RWPE2 (cell line): ENCODE measurements around the gene ANK2.
A peak's percentile ranks its signal among the peaks of the same experiment; 100 is the strongest.

Source experiments
- ATAC-seq: fragments of 200-7000 bp; cut with Tn5 transposase; 3 replicates; pipeline ENCODE4 v1.9.1; 2021; ENCODE audit warnings: low read depth
- DNase-seq: peaks from one replicate; pipeline ENCODE4 v3.0.0-alpha.2; 2020; ENCODE audit warnings: low spot score
- H3K27ac ChIP-seq: fragments of 450-650 bp; 2 replicates; pipeline ENCODE4 v1.5.1; 2017; ENCODE audit warnings: mild to moderate bottlenecking; ENCODE audit not compliant: poor library complexity, severe bottlenecking
- H3K27me3 ChIP-seq: fragments of 250-450 bp; sonication (Bioruptor Pico); 2 replicates; pipeline ENCODE4 v1.5.1; 2021; ENCODE audit warnings: mild to moderate bottlenecking, moderate library complexity; ENCODE audit not compliant: insufficient read depth, poor library complexity, severe bottlenecking
- H3K36me3 ChIP-seq: fragments of 250-450 bp; sonication (Bioruptor Pico); 2 replicates; pipeline ENCODE4 v1.5.1; 2020; ENCODE audit warnings: low read depth, mild to moderate bottlenecking, moderate library complexity
- H3K4me1 ChIP-seq: fragments of 250-450 bp; sonication (Bioruptor Pico); 2 replicates; pipeline ENCODE4 v1.5.1; 2021; ENCODE audit warnings: mild to moderate bottlenecking, moderate library complexity; ENCODE audit not compliant: insufficient read depth, poor library complexity, severe bottlenecking
- H3K4me3 ChIP-seq: fragments of 250-450 bp; sonication (Bioruptor Pico); 2 replicates; pipeline ENCODE4 v1.5.1; 2021; ENCODE audit warnings: mild to moderate bottlenecking, moderate library complexity; ENCODE audit not compliant: severe bottlenecking
- H3K9me3 ChIP-seq: fragments of 250-450 bp; sonication (Bioruptor Pico); 2 replicates; pipeline ENCODE4 v1.5.1; 2021; ENCODE audit warnings: mild to moderate bottlenecking, moderate library complexity; ENCODE audit not compliant: severe bottlenecking
- CTCF ChIP-seq: fragments of 450-650 bp; IDR thresholded peaks from one replicate; pipeline ENCODE4 v1.5.1; 2017; ENCODE audit warnings: mild to moderate bottlenecking, moderate library complexity; ENCODE audit not compliant: poor library complexity, severe bottlenecking

Gene ANK2

GRCh38 chr4:113106108-113106507, 56.7 kb downstream of the ANK2 start:
- Histone ChIP-seq H3K4me1 (no peaks in the 10 kb centered on the region), H3K9me3 (no peaks in the 10 kb centered on the region), H3K27ac (no peak overlapping the region), H3K36me3 (no peaks in the 10 kb centered on the region), H3K4me3 (no peak overlapping the region), H3K27me3 (peaks cover 6% of the 10 kb centered on the region)
- TF ChIP-seq CTCF, result peak; percentile 39
- 0 out of 3 replicates have a peak, but pooled peaks have one; percentile 38 for ATAC-seq
- DNase-seq, result no peak

- DNase-seq, result no peak
- TF ChIP-seq CTCF, result no peak
- Histone ChIP-seq H3K36me3 (no peaks in the 10 kb centered on the region), H3K27me3 (peaks cover 6% of the 10 kb centered on the region), H3K9me3 (no peaks in the 10 kb centered on the region), H3K27ac (no peak overlapping the region), H3K4me1 (no peaks in the 10 kb centered on the region), H3K4me3 (no peak overlapping the region)
- ATAC-seq, result no peak
Measured at GRCh38 chr4:113109106-113109718, 59.8 kb downstream of the ANK2 start.

GRCh38 chr4:113112338-113112978, 63.0 kb downstream of the ANK2 start:
- Histone ChIP-seq H3K4me3 (no peak overlapping the region), H3K36me3 (no peaks in the 10 kb centered on the region), H3K27me3 (peaks cover 6% of the 10 kb centered on the region), H3K9me3 (no peaks in the 10 kb centered on the region), H3K27ac (no peak overlapping the region), H3K4me1 (no peaks in the 10 kb centered on the region)
- no peak for TF ChIP-seq CTCF
- DNase-seq (no peak), ATAC-seq (no peak)

GRCh38 chr4:113113151-113113550, 63.7 kb downstream of the ANK2 start:
- no peak for TF ChIP-seq CTCF
- Histone ChIP-seq H3K27ac (no peak overlapping the region), H3K4me3 (no peak overlapping the region), H3K36me3 (no peaks in the 10 kb centered on the region), H3K27me3 (peaks cover 6% of the 10 kb centered on the region), H3K4me1 (no peaks in the 10 kb centered on the region), H3K9me3 (no peaks in the 10 kb centered on the region)
- DNase-seq (no peak), ATAC-seq (no peak)

- no peak for ATAC-seq
- Histone ChIP-seq H3K9me3 (no peaks in the 10 kb centered on the region), H3K27ac (no peak overlapping the region), H3K36me3 (no peaks in the 10 kb centered on the region), H3K4me3 (no peak overlapping the region), H3K27me3 (peaks cover 9% of the 10 kb centered on the region), H3K4me1 (no peaks in the 10 kb centered on the region)
- no peak for TF ChIP-seq CTCF
- no peak for DNase-seq
Measured at GRCh38 chr4:113114884-113115283, 65.4 kb downstream of the ANK2 start.
